ENCODE results near the gene MCF2.

The MCF2 gene

DNA sequence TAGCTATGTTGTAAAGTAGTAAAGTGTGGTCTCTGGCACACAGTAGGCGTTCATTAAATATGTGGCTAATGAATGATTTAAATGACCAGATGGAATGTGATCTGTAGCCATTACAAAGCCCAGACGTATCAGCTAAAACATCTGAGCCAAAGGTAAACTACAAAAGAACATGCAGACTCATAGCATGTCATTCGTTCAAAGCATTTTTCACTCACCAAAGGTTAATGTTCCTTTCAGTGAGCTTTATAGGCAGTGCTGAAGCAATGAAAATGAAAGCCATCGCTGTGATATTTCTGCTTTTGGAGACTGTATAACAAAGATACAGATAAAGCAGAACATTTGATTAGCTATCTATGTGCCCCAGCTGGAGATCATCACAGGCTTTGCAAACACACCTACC lies 126.9 kb downstream of the MCF2 start:
- no peak for DNase-seq

DNA sequence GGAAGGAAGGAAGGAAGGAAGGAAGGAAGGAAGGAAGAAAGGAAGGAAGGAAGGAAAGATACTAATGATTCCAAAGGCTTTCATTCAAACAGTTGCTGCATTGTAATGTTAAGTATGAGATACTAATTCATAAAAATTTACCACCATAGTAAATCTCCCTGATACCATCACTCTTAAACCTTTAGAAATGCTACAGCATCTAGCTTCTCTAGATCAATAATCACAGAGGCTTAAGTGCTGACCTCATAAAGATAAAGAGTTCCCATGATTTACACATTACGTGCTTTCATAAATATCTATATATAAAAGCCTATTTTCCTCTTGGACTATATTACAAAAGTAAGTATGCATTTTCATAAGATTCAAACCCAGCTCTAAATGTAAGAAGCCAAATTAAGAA lies 141.0 kb downstream of the MCF2 start:
- DNase-seq = no peak

DNA sequence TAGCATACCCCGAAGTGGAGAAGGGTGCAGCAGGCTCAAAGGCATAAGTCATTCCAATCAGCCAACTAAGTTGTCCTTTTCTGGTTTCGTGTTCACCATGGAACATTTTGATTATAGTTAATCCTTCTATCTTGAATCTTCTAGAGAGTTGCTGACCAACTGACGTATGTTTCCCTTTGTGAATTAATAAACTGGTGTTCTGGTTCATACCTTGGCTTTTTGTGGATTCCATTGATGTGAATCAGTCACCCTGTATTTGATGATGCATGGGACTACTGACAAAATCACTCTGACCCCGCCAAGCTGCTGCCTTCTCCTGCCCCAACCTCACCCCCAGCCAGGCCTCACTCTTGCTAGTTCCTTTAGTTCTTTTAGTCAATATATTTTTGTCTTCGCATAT lies 144.7 kb downstream of the MCF2 start:
- DNase-seq = no peak

DNA sequence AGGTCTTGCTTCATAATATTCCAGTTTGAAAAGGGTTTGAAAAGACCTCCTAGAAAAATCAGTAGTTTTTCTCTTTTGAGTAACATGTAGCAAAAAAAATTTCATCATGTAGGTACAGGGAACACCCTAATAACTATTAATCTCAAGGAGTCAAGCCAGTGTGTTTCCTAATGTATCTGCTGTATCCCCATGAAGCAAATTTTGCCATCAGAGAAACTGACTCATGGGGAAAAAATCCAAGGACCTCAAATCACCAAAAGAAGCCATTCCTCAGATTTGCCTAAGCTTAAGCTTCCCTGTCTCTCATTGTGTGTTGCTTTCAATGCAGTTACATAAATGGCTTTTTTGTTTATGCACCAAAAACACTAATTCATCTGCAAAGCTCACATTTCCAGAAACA lies 147.7 kb downstream of the MCF2 start:
- DNase-seq = no peak

DNA sequence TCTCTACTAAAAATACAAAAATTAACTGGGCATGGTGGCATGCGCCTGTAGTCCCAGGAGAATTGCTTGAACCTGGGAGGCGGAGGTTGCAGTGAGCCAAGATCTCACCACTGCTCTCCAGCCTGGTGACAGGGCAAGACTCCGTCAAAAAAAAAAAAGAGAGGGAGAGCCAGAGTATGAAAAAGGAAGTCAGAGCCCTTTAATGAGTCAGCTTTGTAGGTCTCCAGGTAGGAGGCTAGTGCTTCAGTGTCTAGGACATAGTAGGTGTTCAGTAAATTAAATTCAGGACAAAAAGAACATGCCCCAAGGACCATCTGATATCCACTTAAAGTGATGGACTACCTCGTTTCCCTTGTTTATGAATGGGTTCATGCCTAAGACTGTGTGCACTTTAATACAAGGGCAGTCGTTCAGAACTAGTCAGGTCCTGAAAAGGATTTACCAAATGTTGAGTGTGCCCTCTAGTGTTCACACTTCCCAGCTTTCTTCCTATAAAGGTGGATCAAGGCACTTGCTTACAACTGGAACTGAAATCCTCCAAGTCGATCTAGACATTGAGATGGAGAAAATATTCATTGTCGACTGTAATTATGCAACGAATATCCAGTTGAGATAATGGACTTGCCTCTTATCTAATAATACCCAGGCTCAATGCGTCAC lies 148.5 kb downstream of the MCF2 start:
- no peak for DNase-seq

DNA sequence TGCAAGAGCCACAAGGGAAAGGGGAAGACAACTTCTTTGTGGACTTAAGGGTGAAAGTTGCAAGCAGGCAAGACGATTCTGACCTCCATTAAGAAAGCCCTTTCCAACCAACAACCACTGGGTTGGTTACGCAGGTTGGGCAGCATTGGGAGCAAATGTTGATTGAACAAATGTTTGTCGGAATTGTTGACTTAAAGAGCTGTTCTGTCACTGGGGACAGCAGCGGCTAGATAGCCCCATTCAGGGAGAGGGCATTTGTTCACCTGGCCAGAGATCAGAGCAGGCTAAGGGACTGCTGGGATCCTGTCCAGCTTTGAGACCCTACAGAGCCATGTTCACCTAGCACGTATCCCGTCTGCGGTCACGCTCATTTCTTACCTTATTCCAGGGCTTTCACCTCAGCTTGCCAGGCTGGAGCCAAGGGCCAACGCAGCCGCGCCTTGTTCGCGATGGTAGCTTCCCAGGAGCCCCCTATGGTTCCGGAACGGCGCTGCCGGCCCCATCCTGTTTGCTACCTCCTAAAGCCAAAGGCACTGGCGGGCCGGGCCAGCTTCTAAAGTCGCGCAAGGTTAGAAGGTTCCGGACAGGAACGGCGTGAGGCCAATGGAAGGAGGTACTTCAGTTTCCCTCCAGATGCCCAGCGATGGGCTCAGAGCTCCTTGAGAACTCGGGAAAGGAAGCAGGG lies 152.8 kb downstream of the MCF2 start:
- no peak for DNase-seq

DNA sequence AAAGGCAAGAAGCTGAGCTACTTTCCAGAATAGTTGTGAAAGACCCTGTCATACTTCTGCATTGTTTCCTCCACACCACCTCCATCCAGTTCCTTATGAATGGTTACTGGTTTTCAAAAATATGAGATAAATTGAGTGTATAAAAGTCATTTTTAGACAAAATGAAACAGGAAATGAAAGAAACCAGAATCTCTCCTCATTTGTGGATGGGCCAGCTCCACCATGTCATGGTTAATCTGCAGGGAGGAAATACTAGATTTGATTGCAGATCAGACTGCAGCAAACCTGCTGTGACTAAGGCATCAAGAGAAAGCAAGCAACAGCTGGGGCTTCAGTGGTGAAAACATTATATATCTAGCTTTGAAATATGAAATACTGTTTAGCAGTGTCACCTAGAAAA lies 153.6 kb downstream of the MCF2 start:
- DNase-seq = no peak

DNA sequence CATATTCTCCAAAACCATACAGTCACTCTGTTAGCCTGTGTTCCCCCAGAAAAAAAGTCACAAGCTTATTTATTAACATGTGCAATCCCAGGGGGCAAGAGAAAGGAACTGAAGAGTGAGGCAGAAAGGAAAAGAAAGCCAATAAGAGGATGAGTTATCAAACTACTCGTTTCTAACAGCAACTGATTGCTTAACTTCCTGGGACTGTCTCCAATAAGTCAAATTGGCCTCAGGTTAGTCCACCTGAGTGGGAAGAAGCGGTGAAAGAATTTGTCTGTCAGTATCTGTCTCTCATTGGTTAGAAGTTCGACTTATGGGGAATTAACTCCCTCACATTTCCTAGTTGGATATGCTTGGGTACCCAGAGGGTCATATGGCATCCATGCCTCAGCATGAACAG lies 163.4 kb downstream of the MCF2 start:
- DNase-seq = no peak

DNA sequence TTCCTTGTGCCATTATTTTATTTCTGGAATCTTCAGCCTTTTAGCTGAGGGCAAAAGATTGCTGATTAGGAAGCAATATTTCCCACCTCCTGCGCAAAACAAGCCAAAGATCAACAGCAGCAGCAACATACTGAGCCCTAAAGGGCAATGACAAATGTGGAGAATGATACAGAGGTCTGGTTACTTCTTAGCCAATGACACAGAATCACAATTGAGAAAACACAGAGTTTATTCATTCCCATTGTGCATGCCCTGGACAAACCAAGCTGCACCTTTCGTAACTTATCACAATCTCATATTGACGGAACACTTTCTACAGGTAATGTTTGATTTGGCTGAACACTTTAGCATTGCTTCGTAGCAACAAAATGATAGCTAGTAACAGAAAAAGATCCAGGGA lies 164.0 kb downstream of the MCF2 start:
- DNase-seq = no peak

DNA sequence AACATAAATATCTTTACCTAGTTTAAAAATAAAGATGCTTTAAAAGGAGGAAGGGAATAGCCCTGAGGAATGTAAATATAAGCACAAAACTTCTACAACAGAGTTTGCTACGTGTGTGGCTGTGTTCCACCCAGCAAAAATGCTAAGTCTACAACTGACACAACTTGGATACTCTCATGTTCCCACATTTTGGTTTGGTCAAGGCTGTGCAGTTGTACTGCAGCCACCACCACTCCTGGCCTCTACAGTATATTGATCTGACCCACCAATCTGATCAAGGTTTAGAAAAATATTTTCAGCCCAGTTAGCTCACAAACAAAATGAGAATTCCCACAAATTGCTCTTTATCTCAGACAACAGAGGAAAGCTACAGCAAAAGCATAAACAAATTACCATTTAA lies 165.3 kb downstream of the MCF2 start:
- no peak for DNase-seq

DNA sequence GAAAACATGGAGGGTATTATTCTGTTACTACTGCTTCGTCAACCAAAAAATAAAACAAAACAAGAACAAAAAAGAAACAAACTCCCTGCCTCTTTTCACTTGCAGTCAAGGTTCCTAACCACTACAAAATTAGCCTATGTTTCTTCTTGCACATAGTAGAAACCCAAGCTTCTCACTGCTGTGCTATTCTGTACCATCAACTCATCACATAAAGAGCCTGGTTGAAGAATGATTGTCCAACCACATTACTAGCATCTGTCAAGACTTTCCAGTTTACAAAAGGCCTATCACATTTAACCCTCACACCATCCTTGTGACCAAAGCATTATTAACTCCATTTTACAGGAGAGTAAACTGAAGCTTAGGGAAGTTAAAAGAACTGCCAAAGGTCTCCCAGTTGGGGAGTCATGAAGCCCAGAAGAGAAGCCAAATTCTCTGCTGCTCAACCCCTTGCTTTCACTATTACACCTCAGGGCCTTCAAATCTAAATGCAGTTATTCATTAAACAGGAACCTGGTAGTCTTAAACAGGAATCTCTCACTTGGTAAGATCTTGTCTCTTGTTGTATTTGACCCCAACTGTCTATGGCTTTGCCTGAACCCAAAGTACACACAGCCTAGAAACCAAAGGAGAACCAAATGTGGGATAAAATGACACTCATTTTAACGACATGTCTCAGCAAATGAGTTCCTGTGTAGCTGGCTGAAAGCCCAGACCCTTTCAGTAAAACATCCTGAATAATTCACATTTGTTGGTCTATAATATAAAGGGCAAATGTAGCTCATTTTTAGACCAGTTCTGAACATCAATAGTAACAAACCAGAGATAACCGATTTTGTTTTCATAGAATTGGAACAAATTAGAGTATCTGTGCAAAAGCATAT lies 168.8 kb downstream of the MCF2 start:
- DNase-seq = no peak

DNA sequence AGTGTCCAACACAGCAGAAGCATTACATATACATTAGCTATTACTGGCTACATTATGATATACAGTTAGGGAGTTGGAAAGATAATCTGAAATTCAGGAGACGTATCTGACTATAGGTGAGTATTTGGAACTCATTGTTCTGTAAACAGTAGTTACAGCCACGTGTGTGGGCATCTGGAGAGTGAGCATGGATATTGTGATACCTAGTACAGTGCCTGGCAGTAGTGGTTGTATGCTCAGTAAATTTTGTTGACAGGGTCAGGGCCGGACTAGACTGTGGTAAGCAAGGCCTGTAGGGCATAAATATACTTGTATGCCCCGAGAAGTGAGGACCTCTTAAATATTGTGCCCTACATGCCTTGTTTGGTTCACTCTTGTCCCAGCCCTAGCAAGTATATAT lies 174.5 kb downstream of the MCF2 start:
- no peak for DNase-seq

DNA sequence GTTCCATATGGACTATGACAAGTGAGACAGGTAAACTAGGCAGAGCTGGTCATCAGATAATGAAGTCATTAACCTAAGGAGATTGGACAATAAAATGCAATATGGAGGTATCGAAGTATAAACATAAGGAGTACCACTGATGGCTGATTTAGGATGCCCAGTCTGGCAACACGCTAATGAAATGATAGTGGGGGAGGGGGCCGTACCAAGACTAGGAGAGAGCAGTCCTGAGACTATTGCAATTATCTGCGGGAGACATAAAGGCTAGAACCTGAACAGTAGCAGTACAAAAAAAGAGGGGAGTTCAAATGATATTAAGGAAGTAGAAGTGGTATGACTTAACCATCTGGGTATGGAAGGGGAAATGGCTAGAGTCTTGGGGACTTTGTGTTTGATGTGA lies 175.1 kb downstream of the MCF2 start:
- no peak for DNase-seq
